ENCODE results near the gene KLK13. TPM values are rescaled to one million over a fixed set of nuclear protein-coding genes. Genes with fewer than 3 reads are reported as not detected.

KLK13 gene
- total RNA-seq, 1 donor, result not detected

- no peak overlapping the region for H3K4me2 ChIP-seq (ENCODE audit: insufficient read depth, low read length)
- H3K27ac ChIP-seq (ENCODE audit: low read depth, low read length), result no peak overlapping the region
- no peaks in the 10 kb centered on the region for H3K9me3 ChIP-seq (ENCODE audit: low read depth, low read length)
- no peaks in the 10 kb centered on the region for H3K27me3 ChIP-seq (ENCODE audit: insufficient read depth, low read length)
- H4K20me1 ChIP-seq (ENCODE audit: insufficient read depth, low read length), result peaks cover 48% of the 10 kb centered on the region
- peaks cover 6% of the 10 kb centered on the region for H3K4me1 ChIP-seq (ENCODE audit: insufficient read depth, low read length)
- H3K79me2 ChIP-seq (ENCODE audit: insufficient read depth, low read length), result peaks cover 18% of the 10 kb centered on the region
- no peak for TF ChIP-seq CTCF (IDR thresholded peaks at IDR 0.05; ENCODE audit: extremely low read depth, low read depth, low read length)
- peak; percentile 43 for DNase-seq (ENCODE audit: insufficient read length, low spot score, missing footprints)
- H3K4me3 ChIP-seq (ENCODE audit: insufficient read depth, low read length), result no peak overlapping the region
- no peak overlapping the region for H2AFZ ChIP-seq (ENCODE audit: low read length)
- peaks cover 21% of the 10 kb centered on the region for H3K36me3 ChIP-seq (ENCODE audit: insufficient read depth, low read length)
Observed at GRCh38 chr19:51098365-51099046, 33.6 kb upstream of the KLK13 start.

GRCh38 chr19:51097796-51098195, 32.9 kb upstream of the KLK13 start:
- Histone ChIP-seq H3K9me3 (ENCODE audit: low read depth, low read length) (no peaks in the 10 kb centered on the region), H3K27ac (ENCODE audit: low read depth, low read length) (no peak overlapping the region), H2AFZ (ENCODE audit: low read length) (no peak overlapping the region), H3K36me3 (ENCODE audit: insufficient read depth, low read length) (peaks cover 14% of the 10 kb centered on the region), H4K20me1 (ENCODE audit: insufficient read depth, low read length) (peaks cover 48% of the 10 kb centered on the region), H3K4me1 (ENCODE audit: insufficient read depth, low read length) (peaks cover 6% of the 10 kb centered on the region), H3K4me2 (ENCODE audit: insufficient read depth, low read length) (no peak overlapping the region), H3K27me3 (ENCODE audit: insufficient read depth, low read length) (no peaks in the 10 kb centered on the region), H3K4me3 (ENCODE audit: insufficient read depth, low read length) (no peak overlapping the region), H3K79me2 (ENCODE audit: insufficient read depth, low read length) (peaks cover 18% of the 10 kb centered on the region)
- no peak for TF ChIP-seq CTCF (IDR thresholded peaks at IDR 0.05; ENCODE audit: extremely low read depth, low read depth, low read length)
- no peak for DNase-seq (ENCODE audit: insufficient read length, low spot score, missing footprints)

GRCh38 chr19:51097166-51097738, 32.4 kb upstream of the KLK13 start:
- peaks cover 9% of the 10 kb centered on the region for H3K36me3 ChIP-seq (ENCODE audit: insufficient read depth, low read length)
- peaks cover 6% of the 10 kb centered on the region for H3K4me1 ChIP-seq (ENCODE audit: insufficient read depth, low read length)
- H3K27me3 ChIP-seq (ENCODE audit: insufficient read depth, low read length), result no peaks in the 10 kb centered on the region
- H3K27ac ChIP-seq (ENCODE audit: low read depth, low read length), result no peak overlapping the region
- H3K4me2 ChIP-seq (ENCODE audit: insufficient read depth, low read length), result no peak overlapping the region
- peaks cover 13% of the 10 kb centered on the region for H3K79me2 ChIP-seq (ENCODE audit: insufficient read depth, low read length)
- no peak overlapping the region for H3K4me3 ChIP-seq (ENCODE audit: insufficient read depth, low read length)
- H3K9me3 ChIP-seq (ENCODE audit: low read depth, low read length), result no peaks in the 10 kb centered on the region
- DNase-seq (ENCODE audit: insufficient read length, low spot score, missing footprints), result peak; percentile 98
- peak; percentile 66 for TF ChIP-seq CTCF (IDR thresholded peaks at IDR 0.05; ENCODE audit: extremely low read depth, low read depth, low read length)
- H2AFZ ChIP-seq (ENCODE audit: low read length), result no peak overlapping the region
- peaks cover 45% of the 10 kb centered on the region for H4K20me1 ChIP-seq (ENCODE audit: insufficient read depth, low read length)

GRCh38 chr19:51096473-51097165, 31.7 kb upstream of the KLK13 start:
- TF ChIP-seq CTCF (IDR thresholded peaks at IDR 0.05; ENCODE audit: extremely low read depth, low read depth, low read length), result peak; percentile 24
- DNase-seq (ENCODE audit: insufficient read length, low spot score, missing footprints), result peak; percentile 86
- H3K27ac ChIP-seq (ENCODE audit: low read depth, low read length), result no peak overlapping the region
- peaks cover 48% of the 10 kb centered on the region for H4K20me1 ChIP-seq (ENCODE audit: insufficient read depth, low read length)
- no peak overlapping the region for H2AFZ ChIP-seq (ENCODE audit: low read length)
- no peak overlapping the region for H3K4me2 ChIP-seq (ENCODE audit: insufficient read depth, low read length)
- peaks cover 7% of the 10 kb centered on the region for H3K36me3 ChIP-seq (ENCODE audit: insufficient read depth, low read length)
- peaks cover 13% of the 10 kb centered on the region for H3K79me2 ChIP-seq (ENCODE audit: insufficient read depth, low read length)
- no peaks in the 10 kb centered on the region for H3K27me3 ChIP-seq (ENCODE audit: insufficient read depth, low read length)
- no peaks in the 10 kb centered on the region for H3K9me3 ChIP-seq (ENCODE audit: low read depth, low read length)
- no peak overlapping the region for H3K4me3 ChIP-seq (ENCODE audit: insufficient read depth, low read length)
- peaks cover 6% of the 10 kb centered on the region for H3K4me1 ChIP-seq (ENCODE audit: insufficient read depth, low read length)
